ENCODE results near the gene ADCY2.

- TF ChIP-seq CTCF (conservative IDR thresholded peaks at IDR 0.05; ENCODE audit: low read depth, low read length) (no peak), EZH2 (IDR thresholded peaks at IDR 0.05; ENCODE audit: borderline replicate concordance, low read depth, low read length, poor library complexity, severe bottlenecking) (no peak)
Observed at GRCh38 chr5:7516253-7516652, 120.3 kb downstream of the ADCY2 start.
